Activated T-helper 1 cell treated with anti-CD3 and anti-CD28 coated beads, Interleukin-12 subunit alpha, Interleukin-12 subunit beta, Interleukin-2, Interleukin-4 antibody, amounts not matched to agents 30 ng/mL and 10 ng/mL and 1 ng/mL, durations not matched to agents 14 hours and 24 hours and 36 hours (primary cell): Measurements from ENCODE around the gene TAF1C. TPM values are rescaled to one million over a fixed set of nuclear protein-coding genes. Genes with fewer than 3 reads are reported as not detected.

ENCODE experiments used
- DNase-seq: peaks from one replicate; pipeline ENCODE4 v3.0.0; 2021; ENCODE audit warnings: low spot score
- H3K27ac Mint-ChIP-seq: one replicate; pipeline ENCODE4 v1.8.0; 2021; ENCODE audit warnings: mild to moderate bottlenecking, mixed read lengths
- H3K27me3 Mint-ChIP-seq: one replicate; pipeline ENCODE4 v1.8.0; 2022; ENCODE audit warnings: mild to moderate bottlenecking, moderate library complexity, mixed read lengths; ENCODE audit not compliant: insufficient read depth
- H3K36me3 Mint-ChIP-seq: one replicate; pipeline ENCODE4 v1.8.0; 2021; ENCODE audit warnings: low read depth, mixed read lengths
- H3K4me1 Mint-ChIP-seq: one replicate; pipeline ENCODE4 v1.8.0; 2021; ENCODE audit warnings: low read depth, mixed read lengths
- H3K4me3 Mint-ChIP-seq: one replicate; pipeline ENCODE4 v1.8.0; 2021; ENCODE audit warnings: mild to moderate bottlenecking, moderate library complexity, mixed read lengths
- H3K9me3 Mint-ChIP-seq: one replicate; pipeline ENCODE4 v1.8.0; 2021; ENCODE audit warnings: mixed read lengths
- intact Hi-C: fragments of 100-400 bp; cut with micrococcal nuclease; formaldehyde crosslinking; loops from one replicate; pipeline ENCODE4 v1.15.1; 2024
- total RNA-seq: library from RNA; stranded (reverse); gene quantifications from 2 replicates; pipeline ENCODE4 v1.2.3, GENCODE V29; 2022

Gene TAF1C
- total RNA-seq, 1 donor from 2014 or later, result 67.9 TPM

DNA sequence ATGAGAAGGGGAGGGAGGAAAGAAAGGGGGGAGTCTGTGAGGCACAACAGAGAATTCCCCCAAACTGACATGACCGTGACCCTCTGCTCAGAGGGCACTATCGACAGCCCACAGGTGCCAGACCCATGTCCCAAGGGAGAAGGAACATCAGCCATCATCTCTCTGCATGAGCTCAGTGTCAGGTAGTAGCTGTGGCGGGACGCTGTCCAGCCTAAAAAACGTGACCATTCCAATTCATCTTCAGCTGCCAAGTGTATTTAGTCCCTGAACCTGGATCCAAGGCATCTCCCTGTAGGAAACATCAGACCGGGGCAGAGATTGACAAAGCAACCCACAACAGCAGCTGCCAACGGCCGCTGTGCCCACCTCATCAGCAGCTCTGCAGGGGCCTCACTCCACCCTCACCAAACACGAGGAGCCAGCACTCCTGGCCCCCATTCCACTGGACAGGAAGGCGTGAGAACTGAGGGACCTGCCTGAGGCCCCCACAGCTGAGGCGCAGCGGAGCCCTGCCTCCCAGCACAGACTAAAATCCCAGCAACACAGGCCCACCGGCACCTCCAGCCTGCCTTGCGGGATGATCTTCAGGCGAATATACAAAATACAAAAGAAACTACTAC, 8.6 kb downstream of the TAF1C start:
- Mint-ChIP-seq H3K4me1 (peaks cover 6% of the 10 kb centered on the region), H3K36me3 (peaks cover 14% of the 10 kb centered on the region), H3K4me3 (no peak overlapping the region), H3K9me3 (no peaks in the 10 kb centered on the region), H3K27ac (peak overlapping the region; percentile 61), H3K27me3 (no peaks in the 10 kb centered on the region)
- intact Hi-C loops, result no loop called here
- no peak for DNase-seq

DNA sequence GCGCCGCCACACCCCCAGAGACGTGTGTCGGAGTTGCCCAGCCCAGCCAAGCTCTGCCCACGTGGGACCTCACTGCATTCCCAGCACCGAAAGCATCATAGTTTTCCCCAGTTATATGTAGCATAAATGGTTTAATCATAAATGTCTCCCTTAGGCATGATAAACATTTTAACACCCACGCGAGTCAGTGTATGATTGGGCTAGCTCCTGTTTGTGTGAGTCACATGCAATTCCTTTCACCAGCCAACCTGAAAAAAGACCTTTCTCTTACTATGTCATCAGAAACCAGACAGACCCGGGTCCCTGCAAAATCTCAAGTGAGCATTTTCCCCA, 9.2 kb downstream of the TAF1C start:
- H3K27ac Mint-ChIP-seq, result peak overlapping the region; percentile 61

DNA sequence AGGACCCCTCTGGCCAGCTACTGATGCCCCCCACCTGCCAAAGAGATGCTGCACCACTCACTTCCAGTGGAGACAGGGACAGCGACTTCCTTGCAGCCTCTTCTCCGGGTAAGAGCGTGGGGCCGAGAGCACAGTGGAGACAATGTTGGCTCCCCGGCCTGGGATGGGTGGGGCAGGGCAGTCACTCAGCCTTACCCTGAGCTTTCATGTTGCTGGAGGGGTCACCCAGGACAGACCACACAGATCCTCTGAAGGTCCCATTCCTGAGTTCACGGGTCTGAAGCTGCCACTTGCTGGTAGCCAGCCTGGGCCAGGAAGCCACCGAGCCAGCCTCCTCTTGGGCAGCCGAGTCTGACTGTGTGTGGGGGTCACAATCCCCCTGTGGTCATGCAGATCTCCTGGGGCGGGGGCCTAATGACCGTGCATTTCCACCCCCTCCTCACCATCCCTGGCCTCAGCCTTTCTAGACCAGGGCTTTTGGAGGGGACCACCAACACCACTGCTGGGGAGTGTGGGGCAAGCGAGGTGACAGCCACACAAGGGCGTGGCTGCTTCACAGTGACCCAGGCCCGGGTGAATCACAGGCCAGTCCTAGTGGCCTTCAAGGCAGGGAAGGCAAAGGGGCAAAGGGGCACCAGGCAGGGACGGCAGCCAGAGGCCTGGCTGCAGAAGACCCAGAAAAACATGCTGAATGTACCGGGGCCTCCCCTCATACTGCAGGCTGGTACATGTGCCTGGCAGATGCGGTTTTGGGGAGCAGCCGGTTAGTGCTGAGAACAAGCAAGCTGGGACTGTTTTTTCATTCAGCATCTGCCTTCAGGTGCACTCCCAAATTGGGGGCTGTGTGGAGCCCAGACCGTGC, 10.4 kb downstream of the TAF1C start:
- intact Hi-C loops, result no loop called here
- peaks cover 6% of the 10 kb centered on the region for H3K4me1 Mint-ChIP-seq
- no peak for DNase-seq
- H3K9me3 Mint-ChIP-seq, result no peaks in the 10 kb centered on the region
- no peak overlapping the region for H3K4me3 Mint-ChIP-seq
- H3K36me3 Mint-ChIP-seq, result peaks cover 7% of the 10 kb centered on the region
- no peak overlapping the region for H3K27ac Mint-ChIP-seq
- no peaks in the 10 kb centered on the region for H3K27me3 Mint-ChIP-seq

More for the DNA sequence above, 9.2 kb downstream of the TAF1C start:
- H3K9me3 Mint-ChIP-seq, result no peaks in the 10 kb centered on the region
- no peaks in the 10 kb centered on the region for H3K27me3 Mint-ChIP-seq
- peaks cover 10% of the 10 kb centered on the region for H3K36me3 Mint-ChIP-seq
- intact Hi-C loops, result no loop called here
- no peak for DNase-seq
- H3K4me1 Mint-ChIP-seq, result peaks cover 6% of the 10 kb centered on the region
- H3K4me3 Mint-ChIP-seq, result no peak overlapping the region

GRCh38 chr16:84175350-84176081, 11.3 kb downstream of the TAF1C start:
- peaks cover 5% of the 10 kb centered on the region for H3K36me3 Mint-ChIP-seq
- peak; percentile 32 for DNase-seq
- H3K4me1 Mint-ChIP-seq, result peaks cover 6% of the 10 kb centered on the region
- intact Hi-C loops, result loop anchor here (1.0 to 2.0 kb wide), 3 partner anchors 31 to 219 kb away; partner anchors contain the start of genes DNAAF1 and HSDL1
- H3K27ac Mint-ChIP-seq, result no peak overlapping the region
- no peaks in the 10 kb centered on the region for H3K27me3 Mint-ChIP-seq
- no peak overlapping the region for H3K4me3 Mint-ChIP-seq
- H3K9me3 Mint-ChIP-seq, result no peaks in the 10 kb centered on the region

DNA sequence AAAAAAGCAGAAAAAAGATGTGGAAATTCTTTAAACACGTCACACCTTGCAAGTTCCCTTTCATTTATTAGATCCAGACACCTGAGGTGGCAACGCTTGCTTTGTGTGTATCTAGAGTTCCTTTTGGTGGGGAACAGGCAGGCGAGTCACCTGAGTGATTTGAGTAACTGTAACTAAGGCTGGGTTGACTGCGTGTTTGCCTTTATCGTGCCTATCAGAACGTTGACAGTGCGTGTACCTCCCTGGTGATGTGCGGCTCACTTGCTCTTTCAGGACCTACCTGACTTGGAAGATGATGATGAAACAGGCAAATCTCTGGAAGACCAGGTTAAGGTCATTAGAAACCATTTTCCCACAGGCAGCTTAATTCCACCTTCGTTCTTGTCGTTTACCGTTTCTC, 12.5 kb downstream of the TAF1C start:
- Mint-ChIP-seq H3K27ac (no peak overlapping the region), H3K4me3 (no peak overlapping the region), H3K36me3 (peaks cover 5% of the 10 kb centered on the region), H3K9me3 (no peaks in the 10 kb centered on the region), H3K4me1 (peaks cover 6% of the 10 kb centered on the region), H3K27me3 (no peaks in the 10 kb centered on the region)
- intact Hi-C loops, result loop anchor here (2.0 kb wide), 1 partner anchor 30 kb away; the partner anchor contains the start of genes DNAAF1 and HSDL1
- no peak for DNase-seq

GRCh38 chr16:84169765-84170310, 17.0 kb downstream of the TAF1C start:
- Mint-ChIP-seq H3K4me3 (no peak overlapping the region), H3K9me3 (no peaks in the 10 kb centered on the region), H3K36me3 (no peaks in the 10 kb centered on the region), H3K4me1 (no peaks in the 10 kb centered on the region), H3K27ac (no peak overlapping the region), H3K27me3 (peaks cover 5% of the 10 kb centered on the region)
- no peak for DNase-seq
- intact Hi-C loops, result no loop called here

- no peak for DNase-seq
- Mint-ChIP-seq H3K27me3 (peaks cover 12% of the 10 kb centered on the region), H3K36me3 (no peaks in the 10 kb centered on the region), H3K27ac (no peak overlapping the region), H3K4me3 (no peak overlapping the region), H3K4me1 (no peaks in the 10 kb centered on the region), H3K9me3 (no peaks in the 10 kb centered on the region)
- intact Hi-C loops, result no loop called here
These were observed 19.8 kb downstream of the TAF1C start for GRCh38 chr16:84166796-84167695.

DNA sequence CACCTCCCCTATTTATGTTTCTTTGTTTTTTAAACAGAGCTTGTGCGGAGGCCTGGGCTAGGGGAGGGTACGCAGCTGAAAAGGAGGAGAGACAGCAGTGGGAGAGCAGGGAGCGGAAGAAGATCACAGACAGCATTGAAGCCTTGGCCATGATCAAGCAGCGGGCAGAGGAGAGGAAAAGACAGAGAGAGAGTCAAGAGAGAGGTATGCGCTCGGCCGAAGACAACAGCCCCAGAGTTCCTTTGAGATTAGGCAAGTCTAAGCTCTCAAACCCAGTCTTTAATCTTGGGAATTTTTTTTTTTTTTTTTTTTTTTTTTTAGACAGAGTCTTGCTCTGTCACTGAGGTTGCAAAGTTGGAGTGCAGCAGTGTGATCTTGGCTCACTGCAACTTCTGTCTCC, 21.1 kb downstream of the TAF1C start:
- H3K4me1 Mint-ChIP-seq, result no peaks in the 10 kb centered on the region
- H3K27me3 Mint-ChIP-seq, result peaks cover 12% of the 10 kb centered on the region
- no peak for DNase-seq
- H3K27ac Mint-ChIP-seq, result no peak overlapping the region
- H3K4me3 Mint-ChIP-seq, result no peak overlapping the region
- intact Hi-C loops, result no loop called here
- H3K36me3 Mint-ChIP-seq, result no peaks in the 10 kb centered on the region
- H3K9me3 Mint-ChIP-seq, result no peaks in the 10 kb centered on the region

GRCh38 chr16:84161801-84162200, 25.1 kb downstream of the TAF1C start:
- intact Hi-C loops, result no loop called here
- Mint-ChIP-seq H3K4me1 (no peaks in the 10 kb centered on the region), H3K27me3 (peaks cover 34% of the 10 kb centered on the region)

DNA sequence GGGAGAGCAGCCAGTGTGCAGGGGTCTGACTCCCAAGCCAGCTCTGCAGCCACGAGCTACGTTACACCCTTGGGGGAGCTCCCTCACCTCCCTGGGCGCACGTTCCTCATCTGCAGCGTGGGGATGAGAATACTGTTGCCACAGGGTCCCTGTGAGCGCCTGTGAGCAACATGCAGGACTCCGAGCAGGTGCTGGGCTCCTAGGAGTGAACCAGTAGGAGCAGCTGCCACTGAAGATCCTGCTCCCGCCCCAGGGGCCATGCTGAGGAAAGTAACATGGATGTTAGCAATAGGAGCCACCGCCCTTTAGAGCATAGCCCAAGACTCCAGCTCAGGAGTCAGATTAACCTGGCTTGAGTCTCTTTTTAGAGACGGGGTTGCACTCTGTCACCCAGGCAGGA, 25.8 kb downstream of the TAF1C start:
- Mint-ChIP-seq H3K4me1 (no peaks in the 10 kb centered on the region), H3K27me3 (peaks cover 36% of the 10 kb centered on the region), H3K27ac (no peak overlapping the region), H3K36me3 (no peaks in the 10 kb centered on the region), H3K9me3 (no peaks in the 10 kb centered on the region), H3K4me3 (no peak overlapping the region)
- intact Hi-C loops, result no loop called here
- no peak for DNase-seq

More at GRCh38 chr16:84161801-84162200, 25.1 kb downstream of the TAF1C start:
- no peak for DNase-seq
- Mint-ChIP-seq H3K9me3 (no peaks in the 10 kb centered on the region), H3K27ac (no peak overlapping the region), H3K4me3 (no peak overlapping the region), H3K36me3 (no peaks in the 10 kb centered on the region)

DNA sequence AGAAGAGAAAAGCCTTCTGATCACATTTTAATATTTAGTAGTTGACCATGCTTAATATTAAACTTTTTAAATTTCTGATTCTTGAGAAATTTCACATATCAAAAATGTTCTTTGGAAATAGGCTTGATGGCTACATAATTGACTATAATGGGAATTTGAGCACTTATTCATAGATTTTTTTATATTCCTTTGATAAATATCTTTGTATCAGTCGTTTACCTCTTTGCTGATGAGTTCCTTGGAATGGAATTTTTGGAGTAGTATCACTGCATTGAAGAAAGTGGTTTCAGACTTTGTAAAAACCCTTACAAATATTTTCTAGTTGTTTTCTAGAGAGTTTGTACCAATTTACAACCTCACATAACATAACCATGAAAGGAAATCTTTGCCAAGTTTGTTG, 27.1 kb downstream of the TAF1C start:
- DNase-seq, result no peak
- intact Hi-C loops, result no loop called here
- Mint-ChIP-seq H3K4me1 (no peaks in the 10 kb centered on the region), H3K27me3 (peaks cover 32% of the 10 kb centered on the region), H3K4me3 (no peak overlapping the region), H3K36me3 (no peaks in the 10 kb centered on the region), H3K9me3 (no peaks in the 10 kb centered on the region), H3K27ac (no peak overlapping the region)

DNA sequence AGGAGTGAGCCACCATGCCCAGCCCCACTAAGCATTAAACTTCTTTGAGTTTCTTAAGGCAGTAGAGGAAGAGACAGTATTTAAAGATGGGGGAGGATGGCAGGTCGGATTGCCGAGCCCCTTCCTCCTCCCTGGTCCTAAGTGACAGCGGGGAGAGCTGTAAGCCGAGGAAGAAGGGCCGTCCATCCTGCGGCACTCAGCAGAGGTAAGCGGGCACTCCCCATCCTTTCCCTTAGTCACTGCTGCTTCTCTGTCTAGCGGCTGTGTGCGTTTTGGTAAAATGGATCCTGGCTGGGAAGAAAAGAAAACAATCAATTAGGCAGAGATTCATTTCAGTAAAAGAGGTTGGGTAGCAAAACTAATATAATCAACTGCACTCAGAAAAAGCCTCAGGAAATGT, 27.9 kb downstream of the TAF1C start:
- no peaks in the 10 kb centered on the region for H3K9me3 Mint-ChIP-seq
- no peak overlapping the region for H3K27ac Mint-ChIP-seq
- no peak for DNase-seq
- peaks cover 27% of the 10 kb centered on the region for H3K27me3 Mint-ChIP-seq
- intact Hi-C loops, result no loop called here
- no peaks in the 10 kb centered on the region for H3K4me1 Mint-ChIP-seq
- H3K4me3 Mint-ChIP-seq, result no peak overlapping the region
- no peaks in the 10 kb centered on the region for H3K36me3 Mint-ChIP-seq
